A549 (cell line): Measurements from ENCODE around the gene DLG2. TPM values are rescaled to one million over a fixed set of nuclear protein-coding genes. Genes with fewer than 3 reads are reported as not detected.

Experiments used
- ATAC-seq, 2 experiments: fragments of 200-7000 bp in 1 of 2; fragments of >200 bp in 1 of 2; cut with Nextera tagmentation in 1 of 2; cut with Tn5 transposase in 1 of 2; 3 replicates each; pipeline versions ENCODE4 v1.8.0 to v1.9.1; 2018 to 2020; ENCODE audit warnings: mild to moderate bottlenecking in 1 of 2, moderate library complexity in 1 of 2
- CTCF ChIA-PET: fragments of 300-600 bp; sonication (Branson Sonifier 250); formaldehyde crosslinking; extraction: SDS; loops from one replicate; lab custom pipeline; 2021; ENCODE audit warnings: antibody characterized with exemption, inconsistent platforms; lab: Yijun Ruan, JAX
- POLR2A ChIA-PET: fragments of 350-600 bp; formaldehyde crosslinking; extraction: SDS; loops from one replicate; lab custom pipeline; 2021; ENCODE audit warnings: antibody characterized with exemption, inconsistent platforms; lab: Yijun Ruan, JAX
- DNase-seq, 2 experiments: peaks; one replicate each; pipeline versions ENCODE4 v3.0.0 to v3.0.0-alpha.2; 2011 to 2016; ENCODE audit warnings: low read depth in 1 of 2, low spot score in 1 of 2
- FAIRE-seq: peaks from 2 replicates; lab custom pipeline; 2011; peaks lifted over from hg19 to GRCh38; lab: Jason Lieb, UNC
- H3K27ac ChIP-seq, 2 experiments: fragments of >200 bp; sonication (Bioruptor Twin); formaldehyde crosslinking; 3 replicates each; pipeline ENCODE4 v1.5.1; 2016 to 2017
- H3K4me1 ChIP-seq: fragments of >200 bp; sonication (Bioruptor Twin); formaldehyde crosslinking; 3 replicates; pipeline ENCODE4 v1.6.1; 2016
- H3K4me2 ChIP-seq: fragments of >200 bp; sonication (Bioruptor Twin); formaldehyde crosslinking; 3 replicates; pipeline ENCODE4 v1.6.1; 2016
- H3K4me3 ChIP-seq: fragments of >200 bp; sonication (Bioruptor Twin); formaldehyde crosslinking; 3 replicates; pipeline ENCODE4 v1.5.1; 2016
- H3K9me3 ChIP-seq: fragments of >200 bp; sonication (Bioruptor Twin); formaldehyde crosslinking; 3 replicates; pipeline ENCODE4 v1.6.1; 2016
- BHLHE40 ChIP-seq: IDR thresholded peaks from 2 replicates; pipeline ENCODE4 v1.6.1; 2012; ENCODE audit warnings: low read depth, low read length, inconsistent platforms
- CBX2 ChIP-seq: fragments of 200-600 bp; sonication (generic); IDR thresholded peaks from 2 replicates; pipeline ENCODE4 v1.6.1; 2016; ENCODE audit warnings: low read depth, mild to moderate bottlenecking, borderline replicate concordance
- CEBPB ChIP-seq, 2 experiments: fragments of >200 bp in 1 of 2; sonication (Bioruptor Twin) in 1 of 2; formaldehyde crosslinking in 1 of 2; IDR thresholded peaks; 2 replicates each; pipeline ENCODE4 v1.6.1; 2012 to 2016
- EP300 ChIP-seq, 2 experiments: fragments of >200 bp; sonication (Bioruptor Twin); formaldehyde crosslinking; IDR thresholded peaks; 2 replicates in 1 of 2; 3 replicates in 1 of 2; pipeline ENCODE4 v1.6.1; 2016 to 2017
- ESRRA ChIP-seq: fragments of 150-350 bp; IDR thresholded peaks from 2 replicates; pipeline ENCODE4 v1.6.1; 2014; ENCODE audit warnings: mild to moderate bottlenecking, low read length, borderline replicate concordance
- HEYL ChIP-seq: fragments of 250-450 bp; sonication (Bioruptor Pico); IDR thresholded peaks from 2 replicates; pipeline ENCODE4 v1.8.0; 2021; ENCODE audit warnings: mild to moderate bottlenecking, moderate library complexity
- HOXB5 ChIP-seq: fragments of 250-450 bp; sonication (Bioruptor Pico); IDR thresholded peaks from 2 replicates; pipeline ENCODE4 v1.5.0; 2020; ENCODE audit warnings: mild to moderate bottlenecking, moderate library complexity
- JUN ChIP-seq, 2 experiments: fragments of >200 bp; sonication (Bioruptor Twin); formaldehyde crosslinking; IDR thresholded peaks; 2 replicates in 1 of 2; 3 replicates in 1 of 2; pipeline ENCODE4 v1.6.1; 2016 to 2017
- KDM5A ChIP-seq: fragments of 200-600 bp; sonication (generic); IDR thresholded peaks from 2 replicates; pipeline ENCODE4 v1.6.1; 2016; ENCODE audit warnings: antibody characterized with exemption, mild to moderate bottlenecking
- MYC ChIP-seq: IDR thresholded peaks from 2 replicates; pipeline ENCODE4 v1.6.1; 2012; ENCODE audit warnings: mild to moderate bottlenecking, inconsistent platforms, low read length, improper control_type of control experiment, borderline replicate concordance
- RCOR1 ChIP-seq: fragments of 150-350 bp; IDR thresholded peaks from 2 replicates; pipeline ENCODE4 v1.6.1; 2014; ENCODE audit warnings: antibody characterized with exemption, low read length, low read depth
- RNF2 ChIP-seq: fragments of 200-600 bp; sonication (generic); IDR thresholded peaks from 2 replicates; pipeline ENCODE4 v1.6.1; 2016; ENCODE audit warnings: low read depth, mild to moderate bottlenecking, antibody characterized with exemption, moderate library complexity, borderline replicate concordance
- SREBF2 ChIP-seq: fragments of 450-650 bp; IDR thresholded peaks from 2 replicates; pipeline ENCODE4 v1.6.1; 2014; ENCODE audit warnings: mild to moderate bottlenecking, moderate library complexity
- TFCP2L1 ChIP-seq: fragments of 250-450 bp; sonication (Bioruptor Pico); IDR thresholded peaks from 2 replicates; pipeline ENCODE4 v1.5.0; 2021; ENCODE audit warnings: mild to moderate bottlenecking
- ZC3H11A ChIP-seq: fragments of 450-650 bp; IDR thresholded peaks from 2 replicates; pipeline ENCODE4 v1.6.1; 2014; ENCODE audit warnings: antibody characterized with exemption, mild to moderate bottlenecking
- ZSCAN20 ChIP-seq: fragments of 250-450 bp; sonication (Bioruptor Pico); IDR thresholded peaks from 2 replicates; pipeline ENCODE4 v1.8.0; 2022; ENCODE audit warnings: mild to moderate bottlenecking, moderate library complexity
- WGBS: methylation state at CpG from one replicate; pipeline ENCODE4 v1.1.6; 2017; ENCODE audit errors: missing lambda C conversion rate; 5-methylcytosine and 5-hydroxymethylcytosine counted together
- polyA plus RNA-seq, 4 experiments: library from polyadenylated mRNA; depleted of rRNA in 3 of 4; stranded (reverse); fragments of >200 nt; fragmentation: RNase III in 1 of 4; extraction: RNeasy Plus Mini Kit Qiagen cat#74134 plus additional on column Dnase treatment in 1 of 4; gene quantifications; 2 replicates in 3 of 4; 3 replicates in 1 of 4; pipeline ENCODE4 v1.2.3, GENCODE V29; 2011 to 2017
- TF ChIP-seq, protein P1 (sequence below): fragments of 450-650 bp; IDR thresholded peaks from 2 replicates; pipeline ENCODE4 v1.6.1; 2014; ENCODE audit warnings: antibody characterized with exemption
- TF ChIP-seq, protein P2 (sequence below): IDR thresholded peaks from 2 replicates; pipeline ENCODE4 v1.6.1; 2012
- TF ChIP-seq, protein P3 (sequence below): fragments of 250-450 bp; sonication (Bioruptor Pico); IDR thresholded peaks from 2 replicates; pipeline ENCODE4 v1.5.0; 2021; ENCODE audit warnings: mild to moderate bottlenecking, moderate library complexity, borderline replicate concordance

Gene DLG2
- polyA plus RNA-seq, 2 of the 4 experiments (the other 2 are of a cell fraction), result 0.26 to 0.79 TPM

DNA sequence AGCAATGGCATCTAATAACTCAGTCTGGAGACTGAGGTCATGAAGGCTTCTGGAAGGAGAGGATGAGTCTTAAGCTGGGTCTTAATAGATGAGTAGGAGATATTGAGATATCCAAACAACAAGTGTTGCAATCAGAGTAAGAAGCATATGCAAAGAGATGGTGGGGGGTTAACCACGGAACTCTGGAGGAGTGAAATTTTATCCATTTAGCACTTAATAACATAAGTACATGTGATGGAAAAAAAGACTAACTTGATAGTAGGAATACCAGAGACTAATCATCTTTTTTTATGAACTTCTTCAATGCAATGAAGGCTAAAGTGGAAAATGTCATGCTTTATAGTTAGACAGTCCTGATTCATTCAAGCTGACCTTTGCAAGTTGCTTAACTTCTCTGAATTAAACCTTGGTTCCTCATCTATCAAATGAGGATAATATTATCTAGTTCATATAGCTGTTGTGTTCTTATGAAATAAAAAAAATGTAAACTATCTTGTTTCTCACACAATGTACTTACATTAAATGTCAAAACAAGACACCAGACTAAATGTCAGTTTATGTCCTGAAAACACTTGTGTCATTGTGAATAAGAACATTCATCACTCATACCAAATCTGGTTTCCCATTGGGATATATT lies 1937.9 kb downstream of the DLG2 start:
- DNase-seq, result no peak
- Histone ChIP-seq H3K4me2 (no peak overlapping the region), H3K4me3 (no peak overlapping the region), H3K9me3 (no peaks in the 10 kb centered on the region), H3K4me1 (no peaks in the 10 kb centered on the region), H3K27ac (no peak overlapping the region)
- 24% methylated on average over 1 of the region's 1 CpG for WGBS
- POLR2A ChIA-PET, result no interaction called here
- no peak for FAIRE-seq
- no peak for ATAC-seq
- CTCF ChIA-PET, result interaction anchor here (0.7 kb wide), 1 partner anchor 1229 kb away, joined by 3 read pairs; no protein-coding TSS in a partner anchor
- TF ChIP-seq ZSCAN20 (CRISPR knock-in tag) (no peak), CEBPB (IDR thresholded peaks at IDR 0.05) (no peak), CBX2 (no peak), ESRRA (no peak), RNF2 (no peak), MYC (no peak)
- TF ChIP-seq, protein P1, sequence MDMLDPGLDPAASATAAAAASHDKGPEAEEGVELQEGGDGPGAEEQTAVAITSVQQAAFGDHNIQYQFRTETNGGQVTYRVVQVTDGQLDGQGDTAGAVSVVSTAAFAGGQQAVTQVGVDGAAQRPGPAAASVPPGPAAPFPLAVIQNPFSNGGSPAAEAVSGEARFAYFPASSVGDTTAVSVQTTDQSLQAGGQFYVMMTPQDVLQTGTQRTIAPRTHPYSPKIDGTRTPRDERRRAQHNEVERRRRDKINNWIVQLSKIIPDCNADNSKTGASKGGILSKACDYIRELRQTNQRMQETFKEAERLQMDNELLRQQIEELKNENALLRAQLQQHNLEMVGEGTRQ, result no peak

DNA sequence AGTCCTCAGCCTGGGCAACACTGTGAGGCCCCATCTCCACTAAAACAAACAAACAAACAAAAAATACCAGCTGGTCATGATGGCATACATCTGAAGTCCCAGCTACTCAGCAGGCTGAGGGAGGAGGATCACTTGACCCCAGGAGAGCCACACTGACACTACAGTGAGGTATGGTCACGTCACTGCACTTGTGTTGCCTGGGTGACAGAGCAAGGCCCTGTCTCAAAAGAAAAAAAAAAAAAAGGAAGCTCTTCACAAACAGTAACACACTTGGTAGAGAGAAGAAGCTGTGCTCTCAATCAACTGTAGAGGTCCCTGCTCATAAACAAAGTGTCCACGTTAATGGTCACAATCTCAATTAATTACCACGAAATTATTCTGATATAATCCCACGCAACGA lies 1939.4 kb downstream of the DLG2 start:
- Histone ChIP-seq H3K9me3 (no peaks in the 10 kb centered on the region), H3K4me2 (no peak overlapping the region), H3K4me3 (no peak overlapping the region), H3K27ac (no peak overlapping the region), H3K4me1 (no peaks in the 10 kb centered on the region)
- FAIRE-seq (no peak), ATAC-seq (no peak), DNase-seq (no peak)
- ChIA-PET CTCF (no interaction called here), POLR2A (no interaction called here)
- WGBS, result 30% methylated on average over 5 of the region's 5 CpGs
- TF ChIP-seq MYC (no peak), HEYL (no peak), CBX2 (no peak), BHLHE40 (no peak)

DNA sequence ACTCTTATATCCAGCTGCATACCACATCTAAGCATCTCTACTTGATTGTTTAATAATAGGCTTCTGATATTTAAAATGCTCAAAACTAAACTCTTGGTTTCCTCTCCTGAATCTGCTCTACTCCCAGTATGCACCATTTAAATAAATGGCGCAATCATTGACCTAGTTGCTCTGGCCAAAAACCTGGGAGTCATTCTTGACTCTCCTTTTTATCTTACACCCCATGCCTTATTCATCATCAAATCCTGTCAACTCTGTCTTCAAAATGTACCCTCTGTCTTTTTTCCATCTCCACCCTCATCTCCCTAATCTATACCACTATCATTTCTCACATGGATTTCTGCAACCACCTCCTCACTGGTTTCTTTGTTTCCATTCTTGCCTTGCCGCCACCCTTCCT lies 1941.4 kb downstream of the DLG2 start:
- Histone ChIP-seq H3K4me1 (no peaks in the 10 kb centered on the region), H3K4me3 (no peak overlapping the region), H3K9me3 (no peaks in the 10 kb centered on the region), H3K27ac (no peak overlapping the region), H3K4me2 (no peak overlapping the region)
- no peak for TF ChIP-seq CEBPB (IDR thresholded peaks at IDR 0.05)
- no peak for TF ChIP-seq ZC3H11A
- TF ChIP-seq SREBF2, result no peak
- no peak for TF ChIP-seq HEYL
- TF ChIP-seq KDM5A, result no peak
- no peak for TF ChIP-seq ESRRA
- no peak for TF ChIP-seq HOXB5 (CRISPR knock-in tag)
- TF ChIP-seq, protein P2, sequence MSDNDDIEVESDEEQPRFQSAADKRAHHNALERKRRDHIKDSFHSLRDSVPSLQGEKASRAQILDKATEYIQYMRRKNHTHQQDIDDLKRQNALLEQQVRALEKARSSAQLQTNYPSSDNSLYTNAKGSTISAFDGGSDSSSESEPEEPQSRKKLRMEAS, result no peak
- TF ChIP-seq JUN (IDR thresholded peaks at IDR 0.05), result no peak
- TF ChIP-seq, protein P3, sequence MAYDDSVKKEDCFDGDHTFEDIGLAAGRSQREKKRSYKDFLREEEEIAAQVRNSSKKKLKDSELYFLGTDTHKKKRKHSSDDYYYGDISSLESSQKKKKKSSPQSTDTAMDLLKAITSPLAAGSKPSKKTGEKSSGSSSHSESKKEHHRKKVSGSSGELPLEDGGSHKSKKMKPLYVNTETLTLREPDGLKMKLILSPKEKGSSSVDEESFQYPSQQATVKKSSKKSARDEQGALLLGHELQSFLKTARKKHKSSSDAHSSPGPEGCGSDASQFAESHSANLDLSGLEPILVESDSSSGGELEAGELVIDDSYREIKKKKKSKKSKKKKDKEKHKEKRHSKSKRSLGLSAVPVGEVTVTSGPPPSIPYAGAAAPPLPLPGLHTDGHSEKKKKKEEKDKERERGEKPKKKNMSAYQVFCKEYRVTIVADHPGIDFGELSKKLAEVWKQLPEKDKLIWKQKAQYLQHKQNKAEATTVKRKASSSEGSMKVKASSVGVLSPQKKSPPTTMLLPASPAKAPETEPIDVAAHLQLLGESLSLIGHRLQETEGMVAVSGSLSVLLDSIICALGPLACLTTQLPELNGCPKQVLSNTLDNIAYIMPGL (CRISPR knock-in tag), result no peak
- no peak for TF ChIP-seq BHLHE40
- TF ChIP-seq EP300 (IDR thresholded peaks at IDR 0.05), result no peak
- no peak for TF ChIP-seq RCOR1
- TF ChIP-seq TFCP2L1, result no peak
- DNase-seq (no peak), ATAC-seq (no peak), FAIRE-seq (no peak)
- ChIA-PET CTCF (no interaction called here), POLR2A (no interaction called here)
- 28% methylated on average over 2 of the region's 2 CpGs for WGBS
